GM12891 (cell line): ENCODE results near the gene CDH22.

Experiments
- DNase-seq: peaks from one replicate; pipeline ENCODE4 v3.0.0; 2011; ENCODE audit warnings: low spot score; ENCODE audit not compliant: insufficient read length
- FAIRE-seq: peaks from 2 replicates; lab custom pipeline; 2011; peaks lifted over from hg19 to GRCh38; lab: Jason Lieb, UNC
- PAX5 ChIP-seq: IDR thresholded peaks from 2 replicates; pipeline ENCODE4 v1.6.1; 2011; ENCODE audit warnings: low read length, moderate library complexity, mild to moderate bottlenecking; ENCODE audit not compliant: insufficient read depth, severe bottlenecking
- POLR2A ChIP-seq: IDR thresholded peaks from 2 replicates; pipeline ENCODE4 v1.6.1; 2011; ENCODE audit warnings: low read depth, low read length, control low read depth
- POLR2AphosphoS5 ChIP-seq: IDR thresholded peaks from 2 replicates; pipeline ENCODE4 v1.6.1; 2011; ENCODE audit warnings: low read depth, low read length, control low read depth
- POU2F2 ChIP-seq: IDR thresholded peaks from 2 replicates; pipeline ENCODE4 v1.6.1; 2011; ENCODE audit warnings: low read depth, mild to moderate bottlenecking, control low read depth, low read length, moderate library complexity
- SPI1 ChIP-seq: IDR thresholded peaks from 2 replicates; pipeline ENCODE4 v1.6.1; 2011; ENCODE audit warnings: low read depth, low read length, control low read depth
- TAF1 ChIP-seq: IDR thresholded peaks from 2 replicates; pipeline ENCODE4 v1.6.1; 2011; ENCODE audit warnings: low read depth, low read length, control low read depth

Gene CDH22

GRCh38 chr20:46169245-46170171 is 138.8 kb downstream of the CDH22 start:
- TF ChIP-seq TAF1 (no peak), POLR2AphosphoS5 (no peak), PAX5 (no peak), POU2F2 (no peak), SPI1 (no peak), POLR2A (no peak)
- no peak for FAIRE-seq
- no peak for DNase-seq

DNA sequence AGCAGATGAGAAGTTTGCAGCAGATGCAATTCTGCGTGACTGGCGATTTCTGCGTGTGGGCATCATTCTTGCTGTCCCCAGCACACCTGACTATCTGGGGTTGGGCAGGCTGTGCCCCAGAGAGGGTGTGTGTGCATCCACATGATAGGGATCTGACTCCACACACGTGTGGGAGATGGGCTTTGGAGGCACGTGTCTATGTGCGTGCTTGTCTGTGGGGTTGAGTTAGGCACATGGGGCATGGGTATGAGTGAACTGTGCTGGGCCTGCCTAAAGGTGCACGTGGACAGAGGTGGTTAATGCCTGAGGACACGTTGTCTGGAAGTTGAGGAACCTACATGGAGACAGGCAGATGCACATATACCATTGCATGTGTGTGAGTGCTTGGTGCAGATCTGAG is 139.9 kb downstream of the CDH22 start:
- FAIRE-seq = no peak
- no peak for DNase-seq
- TF ChIP-seq TAF1 = no peak
- TF ChIP-seq PAX5 = no peak
- TF ChIP-seq POU2F2 = no peak
- TF ChIP-seq SPI1 = no peak

DNA sequence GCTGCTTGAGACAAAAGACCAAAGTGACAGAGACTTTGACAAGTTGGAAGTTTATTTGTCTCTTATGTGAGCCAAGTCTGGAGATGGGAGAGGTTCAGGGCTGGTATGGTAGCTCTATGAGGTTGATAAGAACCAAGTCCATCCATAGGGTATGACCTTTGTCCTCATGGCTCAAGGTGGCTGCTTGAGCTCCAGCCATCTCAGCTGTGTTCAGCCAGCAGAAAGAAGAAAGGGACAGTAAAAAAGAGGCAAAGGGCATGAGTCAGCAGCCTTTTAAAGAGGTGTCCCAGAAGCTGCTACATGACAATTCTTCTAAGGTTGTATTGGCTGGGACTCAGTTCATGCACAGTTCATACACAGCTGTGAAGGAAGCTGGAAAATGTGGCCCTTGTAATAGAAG is 141.2 kb downstream of the CDH22 start:
- no peak for FAIRE-seq
- no peak for TF ChIP-seq POU2F2
- no peak for TF ChIP-seq POLR2AphosphoS5
- no peak for TF ChIP-seq TAF1
- TF ChIP-seq POLR2A = no peak
- TF ChIP-seq SPI1 = no peak
- TF ChIP-seq PAX5 = no peak
- DNase-seq = no peak

- FAIRE-seq (no peak), DNase-seq (no peak)
- no peak for TF ChIP-seq PAX5
- TF ChIP-seq TAF1 = no peak
- TF ChIP-seq POU2F2 = no peak
- no peak for TF ChIP-seq POLR2A
- no peak for TF ChIP-seq POLR2AphosphoS5
- TF ChIP-seq SPI1 = no peak
Observed at GRCh38 chr20:46164254-46164653, 144.0 kb downstream of the CDH22 start.

DNA sequence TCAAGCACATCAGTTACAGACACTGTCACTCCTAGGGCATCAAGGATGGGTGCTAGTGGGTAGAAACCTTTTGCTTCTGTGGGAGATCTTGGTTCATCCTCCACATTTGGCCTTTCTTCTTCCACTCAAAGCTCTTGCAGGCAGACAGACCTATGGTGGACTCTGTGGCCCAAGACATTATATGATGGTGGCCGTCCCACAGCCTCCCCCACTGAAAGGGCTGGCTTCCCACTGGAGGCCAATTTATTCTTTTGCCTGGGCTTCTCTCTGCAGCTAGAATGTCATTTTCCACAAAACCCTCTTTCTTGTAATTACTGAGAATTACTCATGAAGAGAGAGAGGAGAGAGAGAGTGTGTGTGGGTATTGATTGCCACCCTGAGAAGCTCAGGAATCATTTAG is 146.4 kb downstream of the CDH22 start:
- TF ChIP-seq POLR2A (no peak), TAF1 (no peak), SPI1 (no peak), PAX5 (no peak), POU2F2 (no peak), POLR2AphosphoS5 (no peak)
- no peak for DNase-seq
- no peak for FAIRE-seq

DNA sequence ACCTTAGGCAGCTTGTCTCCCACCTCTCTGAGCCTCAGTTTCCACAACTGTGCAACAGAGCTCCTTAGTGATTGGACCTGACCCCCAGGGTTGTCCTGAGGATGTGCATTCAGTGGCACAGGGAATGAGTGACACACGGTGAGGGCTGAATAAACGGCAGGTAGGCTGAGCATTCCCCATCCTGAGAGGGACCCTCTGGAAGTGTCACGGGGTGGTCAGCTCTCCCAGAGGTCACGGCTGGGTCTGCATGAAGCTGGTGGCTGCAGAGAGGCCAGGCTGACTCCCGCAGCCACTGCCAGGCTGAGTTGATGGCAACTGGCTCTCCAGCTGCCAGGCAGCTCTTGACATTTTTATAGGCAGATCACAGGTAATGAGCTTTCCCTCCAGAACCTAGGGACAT is 147.6 kb downstream of the CDH22 start:
- FAIRE-seq = no peak
- TF ChIP-seq TAF1 (no peak), POLR2A (no peak), POU2F2 (no peak), PAX5 (no peak), SPI1 (no peak), POLR2AphosphoS5 (no peak)

GRCh38 chr20:46159101-46159897 is 149.0 kb downstream of the CDH22 start:
- DNase-seq = no peak
- no peak for TF ChIP-seq POU2F2
- no peak for TF ChIP-seq SPI1
- no peak for TF ChIP-seq POLR2AphosphoS5
- no peak for TF ChIP-seq TAF1
- TF ChIP-seq POLR2A = no peak
- TF ChIP-seq PAX5 = no peak

More for the DNA sequence above, 147.6 kb downstream of the CDH22 start:
- no peak for DNase-seq

GRCh38 chr20:46158476-46158987 is 149.8 kb downstream of the CDH22 start:
- TF ChIP-seq TAF1 (no peak), POLR2AphosphoS5 (no peak), PAX5 (no peak), POU2F2 (no peak), POLR2A (no peak), SPI1 (no peak)
- no peak for DNase-seq
- FAIRE-seq = no peak

More at GRCh38 chr20:46159101-46159897, 149.0 kb downstream of the CDH22 start:
- FAIRE-seq = no peak

DNA sequence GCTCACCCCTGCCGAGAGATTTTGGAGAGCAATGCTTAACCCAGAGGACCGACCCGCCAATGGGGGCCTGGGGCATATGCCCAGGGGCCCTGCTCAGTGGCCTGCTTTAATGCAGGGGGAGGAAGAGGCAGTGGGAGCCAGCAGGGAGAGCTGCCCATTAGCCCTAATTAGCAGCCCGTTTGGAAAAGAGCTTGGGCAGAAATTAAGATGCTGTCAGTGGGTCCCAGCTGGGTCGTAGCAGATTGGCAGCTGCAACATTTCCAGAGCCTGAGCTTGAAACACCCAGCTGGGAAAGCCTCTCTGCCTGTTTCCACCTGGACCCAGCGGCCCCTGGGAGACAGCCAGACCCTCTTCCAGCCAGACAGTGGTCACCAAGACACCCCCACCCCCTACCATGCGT is 150.7 kb downstream of the CDH22 start:
- FAIRE-seq = no peak
- TF ChIP-seq SPI1 = no peak
- TF ChIP-seq PAX5 = no peak
- no peak for TF ChIP-seq POU2F2
- DNase-seq = no peak

- DNase-seq (no peak), FAIRE-seq (no peak)
- no peak for TF ChIP-seq POU2F2
- TF ChIP-seq PAX5 = no peak
- TF ChIP-seq SPI1 = no peak
- no peak for TF ChIP-seq POLR2AphosphoS5
- no peak for TF ChIP-seq TAF1
- no peak for TF ChIP-seq POLR2A
Observed at GRCh38 chr20:46157076-46157592, 151.2 kb downstream of the CDH22 start.
